ENCODE measurements around the gene PTPRG. TPM values are rescaled to one million over a fixed set of nuclear protein-coding genes. Genes with fewer than 3 reads are reported as not detected.

PTPRG gene
- total RNA-seq, 6 experiments from 2014 or later = 29.4 to 34.7 (median 32.7) TPM

- H3K27me3 Mint-ChIP-seq (ENCODE audit: insufficient read depth) = peaks cover 2% of the 10 kb centered on the region; the same call in 1 of the 2 replicates
- no peaks in the 10 kb centered on the region for H3K9me3 Mint-ChIP-seq
- no peak for DNase-seq
- TF ChIP-seq CTCF (IDR thresholded peaks at IDR 0.05) = no peak
- no peaks in the 10 kb centered on the region; the same call in 1 of the 2 replicates for H3K4me1 Mint-ChIP-seq (ENCODE audit: low read depth)
- H3K27ac Mint-ChIP-seq = no peak overlapping the region
- no peak overlapping the region for H3K4me3 Mint-ChIP-seq
- peaks cover 18% of the 10 kb centered on the region for H3K36me3 Mint-ChIP-seq (ENCODE audit: low read depth)
These were observed 44.3 kb downstream of the PTPRG start for GRCh38 chr3:61605589-61606175.

DNA sequence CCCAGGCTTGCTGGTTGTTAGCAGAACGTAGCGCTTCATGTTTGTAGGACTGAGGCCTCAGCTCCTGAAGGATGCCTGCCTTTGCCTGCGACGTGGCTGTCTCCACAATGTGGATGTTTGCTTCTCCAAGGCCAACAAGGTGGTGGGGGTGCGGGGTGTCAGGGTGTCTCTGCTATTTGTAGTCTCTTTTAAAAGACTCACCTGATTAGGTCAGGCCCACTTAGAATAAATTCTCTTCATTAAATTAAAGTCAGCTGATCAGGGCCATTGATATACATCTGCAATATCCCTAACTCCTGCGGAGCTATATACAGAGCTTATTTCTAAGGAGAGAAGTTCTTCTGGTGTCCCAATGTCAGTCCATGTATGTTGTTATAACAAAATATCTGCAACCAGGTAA is 44.8 kb downstream of the PTPRG start:
- Mint-ChIP-seq H3K4me3 (no peak overlapping the region), H3K27me3 (ENCODE audit: insufficient read depth) (peaks cover 2% of the 10 kb centered on the region; the same call in 1 of the 2 replicates), H3K36me3 (ENCODE audit: low read depth) (peaks cover 18% of the 10 kb centered on the region), H3K27ac (no peak overlapping the region), H3K4me1 (ENCODE audit: low read depth) (no peaks in the 10 kb centered on the region; the same call in 1 of the 2 replicates), H3K9me3 (no peaks in the 10 kb centered on the region)
- no peak for TF ChIP-seq CTCF (IDR thresholded peaks at IDR 0.05)
- no peak for DNase-seq

DNA sequence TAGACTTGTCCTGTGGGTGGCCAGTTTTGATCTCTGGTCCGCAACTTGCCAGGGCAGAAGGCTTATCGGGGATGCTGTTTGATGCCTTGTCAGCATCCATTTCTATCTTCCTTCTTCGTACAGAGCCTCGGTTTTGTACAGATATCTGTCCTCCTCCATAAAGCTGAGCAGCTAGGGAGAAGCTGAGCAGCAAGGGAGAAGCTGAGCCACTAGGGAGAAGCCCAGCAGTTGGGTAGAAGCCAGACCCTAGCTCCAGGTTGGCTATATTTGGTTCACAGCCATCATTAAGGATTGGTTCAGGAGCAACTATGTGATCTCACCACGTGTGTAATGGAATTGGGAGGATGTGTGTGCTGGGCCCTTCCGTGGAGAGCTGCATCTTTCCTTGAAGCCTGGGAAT is 46.7 kb downstream of the PTPRG start:
- Mint-ChIP-seq H3K4me1 (ENCODE audit: low read depth) (peaks cover 13% of the 10 kb centered on the region), H3K4me3 (no peak overlapping the region)

DNA sequence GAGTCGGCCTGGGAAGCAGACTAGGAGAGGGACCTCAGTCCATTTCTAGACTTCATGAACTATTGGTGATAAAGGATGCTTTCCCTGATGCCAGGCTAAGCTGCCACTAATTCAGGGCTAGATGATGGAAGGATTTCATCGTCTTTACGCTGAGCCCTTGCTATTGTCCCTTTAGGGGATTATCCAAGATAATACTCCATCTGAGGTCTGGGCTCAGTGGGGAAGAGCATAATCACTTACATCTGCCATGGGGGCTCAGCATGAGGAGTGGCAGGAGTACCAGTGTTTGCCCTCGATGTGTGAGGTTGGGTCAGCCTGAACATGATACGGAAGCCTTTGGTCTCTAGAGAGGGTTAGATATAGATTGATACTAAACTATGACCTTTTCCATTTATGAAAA is 47.3 kb downstream of the PTPRG start:
- H3K9me3 Mint-ChIP-seq = no peaks in the 10 kb centered on the region
- peaks cover 2% of the 10 kb centered on the region; the same call in 1 of the 2 replicates for H3K27me3 Mint-ChIP-seq (ENCODE audit: insufficient read depth)
- H3K4me1 Mint-ChIP-seq (ENCODE audit: low read depth) = peaks cover 19% of the 10 kb centered on the region
- no peak for DNase-seq
- H3K27ac Mint-ChIP-seq = no peak overlapping the region
- no peak for TF ChIP-seq CTCF (IDR thresholded peaks at IDR 0.05)
- no peak overlapping the region for H3K4me3 Mint-ChIP-seq
- H3K36me3 Mint-ChIP-seq (ENCODE audit: low read depth) = peaks cover 10% of the 10 kb centered on the region

More for the DNA sequence above, 46.7 kb downstream of the PTPRG start:
- Mint-ChIP-seq H3K36me3 (ENCODE audit: low read depth) (peaks cover 16% of the 10 kb centered on the region), H3K9me3 (no peaks in the 10 kb centered on the region), H3K27me3 (ENCODE audit: insufficient read depth) (peaks cover 2% of the 10 kb centered on the region; the same call in 1 of the 2 replicates), H3K27ac (no peak overlapping the region)
- DNase-seq = no peak
- TF ChIP-seq CTCF (IDR thresholded peaks at IDR 0.05) = no peak

DNA sequence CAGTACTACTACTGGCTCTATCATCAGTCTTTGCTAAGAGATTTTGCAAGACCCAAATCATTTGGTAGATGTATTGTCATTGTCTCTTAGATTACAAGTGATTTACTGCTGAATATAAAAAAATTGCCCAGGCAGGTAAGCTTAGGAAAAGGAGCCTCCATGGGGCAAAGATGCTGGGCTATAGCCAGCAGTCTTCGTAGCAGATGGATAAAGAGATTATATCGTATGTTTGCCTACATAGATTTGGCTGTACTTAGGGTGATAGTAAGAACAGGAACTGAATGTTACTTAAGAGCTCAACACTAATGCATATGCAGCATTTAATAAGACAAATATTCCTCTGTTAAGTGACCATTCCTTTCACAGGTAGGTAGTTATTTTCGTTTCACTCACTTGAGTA is 48.9 kb downstream of the PTPRG start:
- Mint-ChIP-seq H3K27ac (no peak overlapping the region), H3K36me3 (ENCODE audit: low read depth) (peaks cover 12% of the 10 kb centered on the region), H3K9me3 (no peaks in the 10 kb centered on the region), H3K27me3 (ENCODE audit: insufficient read depth) (peaks cover 2% of the 10 kb centered on the region; the same call in 1 of the 2 replicates), H3K4me1 (ENCODE audit: low read depth) (peaks cover 25% of the 10 kb centered on the region), H3K4me3 (no peak overlapping the region)
- no peak for TF ChIP-seq CTCF (IDR thresholded peaks at IDR 0.05)
- DNase-seq = no peak
